Thymus (tissue), 11 donors: ENCODE results near the gene P4HA1. TPM values are rescaled to one million over a fixed set of nuclear protein-coding genes. Genes with fewer than 3 reads are reported as not detected.
"Not testable (repeated sequence)": the region's sequence is repeated elsewhere in the genome, so short reads cannot be mapped to it uniquely, and the experiment has no call there.

ENCODE experiments used
- DNase-seq, 9 donors: peaks; one replicate each; pipeline ENCODE4 v3.0.0-alpha.2; 2013; ENCODE audit warnings: low spot score in 9 of 9, low read depth in 6 of 9, missing footprints in 1 of 9
- H3K27ac ChIP-seq, 2 donors: one replicate each; pipeline ENCODE4 v1.5.1; 2013; ENCODE audit warnings: control low read depth in 1 of 2, low read depth in 1 of 2, low read length in 1 of 2, mild to moderate bottlenecking in 1 of 2, moderate library complexity in 1 of 2
- H3K27me3 ChIP-seq, 2 donors: one replicate each; pipeline ENCODE4 v1.5.1; 2013; ENCODE audit warnings: low read length in 1 of 2; ENCODE audit not compliant: control insufficient read depth in 2 of 2, insufficient read depth in 1 of 2
- H3K36me3 ChIP-seq, 2 donors: one replicate each; pipeline ENCODE4 v1.5.1; 2013; ENCODE audit warnings: low read length in 1 of 2, mild to moderate bottlenecking in 1 of 2, moderate library complexity in 1 of 2; ENCODE audit not compliant: control insufficient read depth in 2 of 2, insufficient read depth in 2 of 2
- H3K4me1 ChIP-seq, 2 donors: one replicate each; pipeline ENCODE4 v1.5.1; 2013; ENCODE audit warnings: low read length in 2 of 2; ENCODE audit not compliant: control insufficient read depth in 2 of 2, insufficient read depth in 2 of 2
- H3K4me3 ChIP-seq, 2 donors: one replicate each; pipeline ENCODE4 v1.5.1; 2013; ENCODE audit warnings: low read length in 2 of 2, control low read depth in 1 of 2, mild to moderate bottlenecking in 1 of 2
- H3K9me3 ChIP-seq, 2 donors: one replicate each; pipeline ENCODE4 v1.5.1; 2013; ENCODE audit warnings: low read length in 1 of 2, mild to moderate bottlenecking in 1 of 2; ENCODE audit not compliant: control insufficient read depth in 2 of 2, insufficient read depth in 1 of 2
- WGBS: extraction: QIAGEN DNeasy Blood & Tissue Kit; methylation state at CpG from one replicate; pipeline ENCODE4 v1.1.7; 2013; 5-methylcytosine and 5-hydroxymethylcytosine counted together
- polyA plus RNA-seq: library from polyadenylated mRNA; stranded (reverse); fragments of 200-250 nt; gene quantifications from one replicate; pipeline ENCODE4 v1.2.3, GENCODE V29; 2013
- total RNA-seq: library from RNA; stranded (reverse); fragments of 120-200 nt; gene quantifications from one replicate; pipeline ENCODE4 v1.2.4, GENCODE V29; 2013
- donor health status: healthy.

The P4HA1 gene
- total and polyA plus RNA-seq, 2 donors = 15.7 to 50.2 TPM

DNA sequence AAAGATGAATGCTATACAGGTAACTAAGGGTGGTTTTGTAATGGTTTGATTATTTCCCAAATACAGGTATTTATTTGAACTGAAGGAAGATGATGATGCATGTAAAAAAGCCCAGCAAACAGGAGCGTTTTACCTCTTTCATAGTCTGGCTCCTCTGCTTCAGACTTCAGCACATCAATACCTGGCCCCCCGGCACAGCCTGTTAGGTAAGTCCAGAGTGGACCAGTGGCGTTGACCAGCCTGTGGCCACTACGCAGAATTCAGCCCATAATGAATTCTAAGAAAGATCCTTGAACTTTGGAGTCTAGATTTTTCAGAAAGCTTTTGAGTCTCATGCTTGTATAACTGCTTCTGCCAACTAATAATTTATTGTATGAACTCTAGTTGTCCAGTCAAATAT, 23.3 kb upstream of the P4HA1 start:
- H3K36me3 ChIP-seq = peaks cover 5 to 7% of the 10 kb centered on the region in 2 donors
- no peak overlapping the region for H3K27ac ChIP-seq
- H3K4me1 ChIP-seq = no peaks in the 10 kb centered on the region
- H3K27me3 ChIP-seq = no peaks in the 10 kb centered on the region
- H3K4me3 ChIP-seq = no peak overlapping the region
- no peak for DNase-seq
- 97% methylated on average over 4 of the region's 4 CpGs for WGBS
- no peaks in the 10 kb centered on the region for H3K9me3 ChIP-seq

DNA sequence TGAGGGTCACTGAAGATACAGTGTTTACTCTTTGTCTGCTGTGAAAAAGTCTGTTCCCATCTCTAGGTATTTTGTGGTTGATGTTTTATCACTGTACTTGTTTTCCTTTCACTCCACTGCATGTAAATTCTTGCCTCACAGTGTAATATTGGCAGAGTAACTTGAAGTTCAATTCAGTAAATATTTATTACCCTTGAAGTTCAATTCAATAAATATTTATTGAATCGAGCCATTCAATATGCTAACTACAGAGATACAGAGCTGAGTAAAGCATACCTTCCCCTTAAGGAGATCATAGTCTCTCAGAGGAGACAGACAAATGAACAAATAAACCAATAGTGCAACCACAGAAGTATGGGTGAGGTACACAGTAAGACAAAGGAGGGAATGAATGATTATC, 22.8 kb upstream of the P4HA1 start:
- H3K9me3 ChIP-seq = no peaks in the 10 kb centered on the region
- H3K36me3 ChIP-seq = peaks cover 3 to 7% of the 10 kb centered on the region in 2 donors
- WGBS = 97% methylated on average over 1 of the region's 1 CpG
- no peaks in the 10 kb centered on the region for H3K27me3 ChIP-seq
- no peak overlapping the region for H3K27ac ChIP-seq
- no peak overlapping the region for H3K4me3 ChIP-seq
- H3K4me1 ChIP-seq = no peaks in the 10 kb centered on the region
- DNase-seq = no peak

DNA sequence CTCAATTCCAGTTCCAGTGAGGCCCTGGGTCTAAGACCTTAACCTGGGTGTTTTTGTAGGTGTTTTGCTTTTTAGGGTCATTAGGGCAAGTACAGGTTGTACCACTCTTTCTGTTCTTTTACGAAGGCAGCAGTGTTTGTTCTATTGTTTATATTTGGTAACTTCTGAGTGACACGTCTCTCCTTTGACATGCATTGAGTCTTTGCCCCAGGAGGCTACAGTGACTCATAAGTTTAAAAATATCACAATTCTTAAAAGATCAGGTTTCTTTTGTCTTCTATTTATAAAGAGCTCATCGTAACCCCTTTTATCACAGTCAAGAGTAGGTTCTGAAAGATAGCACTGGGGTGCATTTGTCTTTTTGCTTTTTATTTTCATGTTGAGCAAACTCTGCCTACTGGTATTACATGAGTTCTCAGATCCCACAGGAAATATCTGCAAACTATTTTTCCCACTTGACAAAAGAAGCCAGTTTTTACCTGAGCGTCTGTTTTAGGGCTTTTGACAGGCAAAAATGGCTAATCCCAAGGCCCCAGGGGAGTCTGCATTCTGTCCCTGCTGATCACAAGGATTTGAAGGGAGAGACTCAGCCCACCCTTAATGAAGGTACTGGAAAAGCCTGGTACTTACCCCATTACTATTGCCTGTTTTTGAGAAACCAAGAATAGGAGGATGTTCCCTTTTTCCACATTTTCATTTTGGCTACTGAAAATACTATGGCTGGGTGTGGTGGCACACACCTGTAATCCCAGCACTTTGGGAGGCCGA, 21.5 kb upstream of the P4HA1 start:
- Histone ChIP-seq H3K9me3 (no peaks in the 10 kb centered on the region), H3K4me1 (no peaks in the 10 kb centered on the region), H3K27ac (no peak overlapping the region), H3K36me3 (peaks cover 3% of the 10 kb centered on the region in 2 donors), H3K27me3 (no peaks in the 10 kb centered on the region), H3K4me3 (no peak overlapping the region)
- no peak for DNase-seq
- 91% methylated on average over 5 of the region's 5 CpGs for WGBS

DNA sequence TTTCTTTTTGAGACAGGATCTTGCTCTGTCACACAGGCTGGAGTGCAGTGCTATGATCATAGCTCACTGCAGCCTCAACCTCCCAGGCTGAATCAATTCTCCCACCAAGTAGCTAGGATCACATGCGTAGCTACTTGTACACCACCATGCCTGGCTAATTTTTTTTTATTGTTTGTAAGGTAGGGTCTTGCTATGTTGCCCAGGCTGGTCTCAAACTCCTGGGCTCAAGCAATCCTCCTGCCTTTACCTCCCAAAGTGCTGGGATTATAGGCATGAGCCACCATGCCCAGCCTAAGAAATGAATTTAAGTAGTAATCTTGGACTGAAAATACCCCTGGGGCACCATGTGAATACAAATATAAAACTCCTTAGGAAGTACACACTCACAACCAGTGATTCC, 19.4 kb upstream of the P4HA1 start:
- H3K27me3 ChIP-seq = no peaks in the 10 kb centered on the region
- 100% methylated on average over 1 of the region's 1 CpG for WGBS
- no peak overlapping the region for H3K27ac ChIP-seq
- no peak overlapping the region for H3K4me3 ChIP-seq
- DNase-seq = no peak
- H3K4me1 ChIP-seq = peaks cover 0 to 2% of the 10 kb centered on the region in 2 donors
- no peaks in the 10 kb centered on the region for H3K9me3 ChIP-seq
- peaks cover 3% of the 10 kb centered on the region in 2 donors for H3K36me3 ChIP-seq

DNA sequence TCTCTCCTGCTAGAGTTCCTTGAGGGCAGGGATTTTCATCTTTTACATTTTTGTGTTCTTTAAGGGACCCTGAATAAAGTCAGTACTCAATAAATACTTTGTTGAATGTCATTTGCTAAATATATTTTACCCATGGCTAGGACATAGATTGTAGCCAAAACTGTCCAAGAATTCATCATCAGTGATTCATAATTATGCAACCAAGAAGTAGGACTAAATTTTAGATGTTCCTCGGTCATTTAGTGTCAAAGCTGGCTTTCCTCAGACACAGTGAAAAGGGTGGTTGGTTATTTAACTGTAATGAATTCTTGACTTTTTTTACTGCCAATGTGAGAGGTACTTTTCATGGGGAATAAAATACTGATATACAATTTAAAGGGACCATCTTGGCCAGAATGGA, 16.9 kb upstream of the P4HA1 start:
- DNase-seq = no peak
- 95% methylated on average over 1 of the region's 1 CpG for WGBS
- Histone ChIP-seq H3K27me3 (no peaks in the 10 kb centered on the region), H3K4me1 (peaks cover 6 to 8% of the 10 kb centered on the region in 2 donors), H3K9me3 (no peaks in the 10 kb centered on the region), H3K27ac (no peak overlapping the region), H3K36me3 (peaks cover 4 to 7% of the 10 kb centered on the region in 2 donors), H3K4me3 (no peak overlapping the region)

DNA sequence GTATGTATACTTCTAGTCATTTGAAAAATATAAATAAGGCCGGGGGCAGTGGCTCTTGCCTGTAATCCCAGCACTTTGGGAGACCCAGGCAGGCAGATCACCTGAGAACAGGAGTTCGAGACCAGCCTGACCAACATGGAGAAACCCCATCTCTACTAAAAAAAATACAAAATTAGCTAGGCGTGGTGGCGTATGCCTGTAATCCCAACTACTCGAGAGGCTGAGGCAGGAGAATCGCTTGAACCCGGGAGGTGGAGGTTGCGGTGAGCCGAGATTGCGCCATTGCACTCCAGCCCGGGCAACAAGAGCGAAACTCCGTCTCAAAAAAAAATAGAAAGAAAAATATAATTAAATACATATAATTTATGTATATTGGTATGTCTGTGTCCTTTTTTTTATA, 15.4 kb upstream of the P4HA1 start:
- H3K27ac ChIP-seq, H3K4me1 ChIP-seq, H3K36me3 ChIP-seq, H3K27me3 ChIP-seq, DNase-seq, H3K9me3 ChIP-seq, H3K4me3 ChIP-seq: not testable (repeated sequence)
- 98% methylated on average over 13 of the region's 13 CpGs for WGBS

DNA sequence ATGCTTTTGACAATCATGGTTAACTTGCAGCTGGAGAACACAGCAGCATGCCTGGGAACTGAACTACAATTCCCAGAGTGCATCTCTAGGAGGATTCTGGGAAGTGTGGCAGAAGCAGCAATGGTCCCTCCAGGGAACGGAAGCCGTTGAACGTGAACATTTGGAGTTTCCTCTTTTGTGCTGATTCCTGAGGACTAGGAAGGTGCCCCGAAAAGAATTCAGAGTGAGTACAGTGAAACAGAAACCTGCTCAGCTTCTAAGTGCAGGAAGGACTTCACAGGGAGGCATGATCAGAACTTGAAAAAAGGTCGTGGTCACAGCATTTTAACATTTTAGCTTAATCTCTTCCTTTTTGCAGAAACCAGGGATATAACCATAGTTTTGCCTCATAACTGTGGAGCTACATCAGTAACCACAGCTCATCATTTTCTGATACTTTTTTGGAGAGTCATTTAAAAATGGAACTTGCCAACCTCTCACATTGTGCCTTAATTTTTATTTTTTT, 13.7 kb upstream of the P4HA1 start, which contains the start of gene NUDT13:
TSS of gene NUDT13 (plus strand) at position 111 of the 505 bp plus-strand sequence. CDS start 3,911 bp downstream, outside the sequence.
- Histone ChIP-seq H3K27ac (peak within 1 kb of the TSS; percentile 88 to 92), H3K4me3 (peak within 1 kb of the TSS; percentile 46 to 56), H3K27me3 (no peaks in the 10 kb centered on the region), H3K9me3 (no peaks in the 10 kb centered on the region), H3K4me1 (peaks cover 6 to 8% of the 10 kb centered on the region in 2 donors), H3K36me3 (peaks cover 4 to 5% of the 10 kb centered on the region in 2 donors)
- DNase-seq = peak in 8 of 9 donors; percentile 51 to 90 (median 70)
- under 1% methylated on average over 5 of the region's 5 CpGs for WGBS

DNA sequence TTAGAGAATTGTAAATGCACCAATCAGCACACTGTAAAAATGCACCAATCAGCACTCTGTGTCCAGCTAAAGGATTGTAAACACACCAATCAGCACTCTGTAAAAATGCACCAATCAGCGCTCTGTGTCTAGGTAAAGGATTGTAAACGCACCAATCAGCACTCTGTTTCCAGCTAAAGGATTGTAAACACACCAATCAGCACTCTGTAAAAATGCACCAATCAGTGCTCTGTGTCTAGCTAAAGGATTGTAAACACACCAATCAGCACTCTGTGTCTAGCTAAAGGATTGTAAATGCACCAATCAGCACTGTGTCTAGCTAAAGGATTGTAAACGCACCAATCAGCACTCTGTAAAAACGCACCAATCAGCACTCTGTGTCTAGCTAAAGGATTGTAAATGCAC, 12.6 kb upstream of the P4HA1 start:
- not testable (repeated sequence) for DNase-seq, H3K4me3 ChIP-seq, H3K27ac ChIP-seq, H3K36me3 ChIP-seq, H3K9me3 ChIP-seq, H3K4me1 ChIP-seq, H3K27me3 ChIP-seq
- 98% methylated on average over 4 of the region's 4 CpGs for WGBS

DNA sequence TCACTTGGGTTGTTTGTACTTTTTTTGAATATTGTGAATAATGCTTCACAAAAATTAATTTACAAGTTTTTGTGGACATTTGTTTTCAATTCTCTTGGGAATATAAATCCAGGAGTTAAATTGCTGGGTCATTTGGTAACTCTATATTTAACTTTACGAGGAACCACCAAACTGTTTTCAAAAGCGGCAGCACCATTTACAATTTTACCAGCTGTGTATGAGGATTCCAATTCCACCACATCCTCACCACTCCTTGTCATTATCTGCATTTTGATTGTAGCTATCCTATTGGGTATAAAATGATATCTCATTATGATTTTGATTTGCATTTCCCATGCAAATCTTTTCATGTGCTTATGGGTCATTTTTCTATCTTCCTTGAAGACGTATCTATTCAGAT, 9.6 kb upstream of the P4HA1 start:
- WGBS = 97% methylated on average over 3 of the region's 3 CpGs
- H3K27me3 ChIP-seq = no peaks in the 10 kb centered on the region
- H3K9me3 ChIP-seq = no peaks in the 10 kb centered on the region
- no peak overlapping the region for H3K4me3 ChIP-seq
- H3K36me3 ChIP-seq = peaks cover 4 to 8% of the 10 kb centered on the region in 2 donors
- H3K4me1 ChIP-seq = peaks cover 6 to 8% of the 10 kb centered on the region in 2 donors
- no peak overlapping the region for H3K27ac ChIP-seq
- no peak for DNase-seq
